Measurements from ENCODE around the gene ROBO4.

- TF ChIP-seq MAX (IDR thresholded peaks at IDR 0.05) (no peak), NFIC (IDR thresholded peaks at IDR 0.05) (no peak), REST (IDR thresholded peaks at IDR 0.05; ENCODE audit: low read depth) (no peak), RAD21 (IDR thresholded peaks at IDR 0.05; ENCODE audit: low read depth) (peak; percentile 28; the same call in 1 of the 2 replicates), TAF1 (IDR thresholded peaks at IDR 0.05; ENCODE audit: low read depth) (no peak), TEAD4 (IDR thresholded peaks at IDR 0.05) (no peak), EGR1 (IDR thresholded peaks at IDR 0.05) (no peak)
Measured at GRCh38 chr11:124867700-124868099, 30.0 kb downstream of the ROBO4 start.

All from Ishikawa (cell line).